ENCODE measurements around the gene AGPAT2.

GRCh38 chr9:136725612-136726011 is 38.4 kb upstream of the AGPAT2 start:
- TF ChIP-seq CTCF (conservative IDR thresholded peaks at IDR 0.05): no peak
- no peak for TF ChIP-seq EZH2 (IDR thresholded peaks at IDR 0.05; ENCODE audit: low read depth)
